ENCODE results near the gene MON2.

Gene MON2

DNA sequence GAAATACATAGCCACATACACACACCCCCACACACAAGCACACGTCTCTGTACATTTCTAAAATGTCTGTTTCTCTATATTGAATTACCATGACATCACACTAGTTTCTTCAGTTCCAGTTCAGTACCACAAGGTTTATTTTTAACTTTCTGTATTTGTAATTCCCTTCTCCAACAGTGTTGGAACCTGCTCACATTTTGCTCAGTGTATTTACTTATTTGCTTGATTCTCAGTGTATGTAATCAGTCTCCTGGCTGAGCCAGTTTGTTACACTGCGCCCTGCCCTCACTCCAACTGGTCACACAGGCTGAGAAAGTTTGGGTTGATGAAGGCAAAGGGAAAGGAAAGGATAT, 67.1 kb downstream of the MON2 start:
- H3K27ac ChIP-seq: peak overlapping the region; percentile 83
- no peak for TF ChIP-seq ZFX (IDR thresholded peaks at IDR 0.05; ENCODE audit: borderline replicate concordance)
- TF ChIP-seq, protein P1, sequence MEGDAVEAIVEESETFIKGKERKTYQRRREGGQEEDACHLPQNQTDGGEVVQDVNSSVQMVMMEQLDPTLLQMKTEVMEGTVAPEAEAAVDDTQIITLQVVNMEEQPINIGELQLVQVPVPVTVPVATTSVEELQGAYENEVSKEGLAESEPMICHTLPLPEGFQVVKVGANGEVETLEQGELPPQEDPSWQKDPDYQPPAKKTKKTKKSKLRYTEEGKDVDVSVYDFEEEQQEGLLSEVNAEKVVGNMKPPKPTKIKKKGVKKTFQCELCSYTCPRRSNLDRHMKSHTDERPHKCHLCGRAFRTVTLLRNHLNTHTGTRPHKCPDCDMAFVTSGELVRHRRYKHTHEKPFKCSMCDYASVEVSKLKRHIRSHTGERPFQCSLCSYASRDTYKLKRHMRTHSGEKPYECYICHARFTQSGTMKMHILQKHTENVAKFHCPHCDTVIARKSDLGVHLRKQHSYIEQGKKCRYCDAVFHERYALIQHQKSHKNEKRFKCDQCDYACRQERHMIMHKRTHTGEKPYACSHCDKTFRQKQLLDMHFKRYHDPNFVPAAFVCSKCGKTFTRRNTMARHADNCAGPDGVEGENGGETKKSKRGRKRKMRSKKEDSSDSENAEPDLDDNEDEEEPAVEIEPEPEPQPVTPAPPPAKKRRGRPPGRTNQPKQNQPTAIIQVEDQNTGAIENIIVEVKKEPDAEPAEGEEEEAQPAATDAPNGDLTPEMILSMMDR (IDR thresholded peaks at IDR 0.05): no peak

DNA sequence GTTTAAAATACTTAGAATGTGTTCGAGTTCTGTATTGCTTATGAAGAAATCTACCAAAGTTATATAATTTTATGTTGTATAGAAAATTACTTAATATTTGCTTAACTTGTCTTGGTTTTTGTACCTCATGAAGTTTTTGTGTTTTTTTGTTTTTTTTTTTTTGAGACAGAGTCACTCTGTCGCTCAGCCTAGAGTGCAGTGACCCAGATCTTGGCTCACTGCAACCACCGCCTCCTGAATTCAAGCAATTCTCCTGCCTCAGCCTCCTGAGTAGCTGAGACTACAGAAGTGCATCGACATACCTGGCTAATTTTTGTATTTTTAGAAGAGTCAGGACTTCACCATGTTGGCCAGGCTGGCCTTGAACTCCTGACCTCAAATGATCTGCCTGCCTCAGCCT, 69.9 kb downstream of the MON2 start:
- TF ChIP-seq ZFX (IDR thresholded peaks at IDR 0.05; ENCODE audit: borderline replicate concordance): no peak
- TF ChIP-seq, protein P1 (IDR thresholded peaks at IDR 0.05): no peak
- no peak overlapping the region for H3K27ac ChIP-seq

DNA sequence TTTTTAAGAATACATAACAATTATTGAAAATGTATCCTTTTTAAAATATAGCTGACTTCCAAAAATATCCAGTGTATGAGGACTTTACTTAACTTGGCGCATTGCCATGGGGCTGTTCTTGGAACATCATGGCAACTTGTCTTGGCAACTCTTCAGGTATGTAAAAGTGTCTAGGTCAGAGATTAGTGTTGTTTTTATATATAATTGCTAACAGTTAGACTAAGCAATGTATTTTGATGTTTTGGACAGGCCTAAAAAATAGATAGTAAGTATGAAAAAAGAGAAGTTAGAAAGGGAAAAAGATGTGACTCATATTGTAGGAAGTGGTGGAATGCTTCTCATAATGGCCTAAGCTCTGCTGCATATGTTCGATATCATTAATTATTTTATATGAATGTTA, 70.9 kb downstream of the MON2 start:
- peak overlapping the region; percentile 14; the same call in 1 of the 2 replicates for H3K27ac ChIP-seq
- TF ChIP-seq, protein P1 (IDR thresholded peaks at IDR 0.05): no peak
- TF ChIP-seq ZFX (IDR thresholded peaks at IDR 0.05; ENCODE audit: borderline replicate concordance): no peak

DNA sequence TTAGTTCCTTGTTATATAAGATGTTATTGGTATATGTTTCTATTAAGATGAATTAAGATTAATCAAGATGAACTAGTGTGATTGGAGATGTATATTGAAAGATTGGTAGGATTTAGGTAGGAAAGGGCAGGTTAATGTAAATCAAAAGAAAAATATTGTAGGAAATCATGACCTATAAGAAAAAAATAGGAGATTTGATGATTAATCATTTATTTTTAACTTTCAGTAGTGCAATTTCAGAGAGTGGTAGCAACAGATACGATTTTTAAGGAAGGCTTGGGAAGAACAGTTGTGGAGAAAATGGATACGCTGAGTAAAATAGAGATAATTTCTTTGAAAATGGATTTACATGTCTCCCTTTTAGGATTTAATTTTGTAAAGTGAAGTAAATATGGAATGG, 73.7 kb downstream of the MON2 start:
- no peak for TF ChIP-seq ZFX (IDR thresholded peaks at IDR 0.05; ENCODE audit: borderline replicate concordance)
- TF ChIP-seq, protein P1 (IDR thresholded peaks at IDR 0.05): no peak

DNA sequence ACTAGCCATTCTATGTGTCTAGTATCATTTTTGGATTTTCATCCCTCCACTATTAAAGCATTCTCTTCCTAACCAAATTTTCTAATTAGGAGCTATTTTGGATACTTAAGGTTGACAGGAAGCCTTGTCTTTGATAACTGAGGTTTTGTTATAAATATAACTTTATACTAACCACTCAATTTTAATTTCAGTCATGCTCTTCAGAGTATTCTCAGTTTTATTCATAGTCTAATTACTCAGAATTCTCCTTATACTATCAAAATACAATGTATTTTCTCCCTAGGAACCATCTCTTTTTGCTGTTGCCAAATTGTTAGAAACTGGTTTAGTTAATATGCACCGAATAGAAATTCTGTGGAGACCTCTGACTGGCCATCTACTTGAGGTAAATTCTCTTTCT, 76.2 kb downstream of the MON2 start:
- H3K27ac ChIP-seq: no peak overlapping the region
- TF ChIP-seq, protein P1 (IDR thresholded peaks at IDR 0.05): no peak
- no peak for TF ChIP-seq ZFX (IDR thresholded peaks at IDR 0.05; ENCODE audit: borderline replicate concordance)

More for the DNA sequence above, 73.7 kb downstream of the MON2 start:
- no peak overlapping the region for H3K27ac ChIP-seq

DNA sequence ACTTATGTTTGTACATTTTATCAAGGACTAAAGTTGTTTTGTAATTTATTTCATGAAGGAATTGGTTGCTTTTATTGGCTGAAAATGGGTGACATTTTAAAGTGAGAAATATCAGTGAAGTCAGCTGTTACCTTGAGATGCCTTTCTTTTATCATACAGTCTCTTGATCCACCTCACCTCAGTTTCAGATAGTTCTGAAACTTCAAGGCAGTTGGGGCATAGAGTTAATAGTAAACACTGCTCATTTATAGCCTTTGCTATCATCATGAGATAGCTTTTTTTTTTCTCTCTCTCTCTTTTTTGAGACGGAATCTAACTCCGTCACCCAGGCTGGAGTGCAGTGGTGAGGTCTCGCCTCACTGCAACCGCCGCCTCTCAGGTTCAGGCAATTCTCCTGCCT, 76.7 kb downstream of the MON2 start:
- TF ChIP-seq ZFX (IDR thresholded peaks at IDR 0.05; ENCODE audit: borderline replicate concordance): no peak
- TF ChIP-seq, protein P1 (IDR thresholded peaks at IDR 0.05): no peak
- no peak overlapping the region for H3K27ac ChIP-seq

DNA sequence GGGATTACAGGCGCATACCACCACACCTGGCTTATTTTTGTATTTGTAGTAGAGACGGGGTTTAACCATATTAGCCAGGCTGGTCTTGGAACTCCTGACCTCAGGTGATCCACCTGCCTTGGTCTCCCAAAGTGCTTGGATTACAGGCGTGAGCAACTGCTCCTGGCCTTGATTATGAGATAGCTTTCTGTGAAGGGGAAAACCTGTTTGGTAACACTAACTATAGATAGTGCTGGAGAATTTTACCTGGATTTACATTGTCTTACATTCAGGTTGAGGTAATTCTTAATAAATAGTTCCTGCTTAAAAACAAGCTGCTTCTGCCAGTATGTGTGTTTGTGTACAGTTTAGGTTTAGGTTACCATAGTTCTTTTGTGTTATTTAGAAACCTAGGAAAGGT, 77.1 kb downstream of the MON2 start:
- H3K27ac ChIP-seq: no peak overlapping the region
- TF ChIP-seq ZFX (IDR thresholded peaks at IDR 0.05; ENCODE audit: borderline replicate concordance): no peak
- TF ChIP-seq, protein P1 (IDR thresholded peaks at IDR 0.05): no peak
